K562 (cell line): ENCODE results near the gene EIF4E2. TPM values are rescaled to one million over a fixed set of nuclear protein-coding genes. Genes with fewer than 3 reads are reported as not detected.

Experiments used
- FOXM1 ChIP-seq, 2 experiments: fragments of 450-650 bp in 1 of 2; sonication (generic) in 1 of 2; formaldehyde crosslinking in 1 of 2; IDR thresholded peaks; 2 replicates each; pipeline versions ENCODE4 v1.6.1 to v1.9.0; 2017 to 2022; ENCODE audit warnings: low read depth in 2 of 2, mild to moderate bottlenecking in 2 of 2, missing genetic modification reagents in 1 of 2, moderate library complexity in 1 of 2
- RFX1 ChIP-seq: fragments of 450-650 bp; IDR thresholded peaks from 2 replicates; pipeline ENCODE4 v1.6.1; 2016; ENCODE audit warnings: mild to moderate bottlenecking, moderate library complexity
- polyA plus RNA-seq, 8 experiments: library from polyadenylated mRNA; depleted of rRNA in 4 of 8; stranded (reverse) in 5 of 8; unstranded in 3 of 8; fragments of >200 nt; fragmentation: Nextera tagmentation in 2 of 8; fragmentation: Illumina TruSeq in 1 of 8; extraction: Ambion mirVana in 2 of 8; extraction: Trizol in 1 of 8; gene quantifications; 2 replicates each; pipeline versions ENCODE4 v1.2.1 to v1.2.3, GENCODE V29; 2011 to 2014; ENCODE audit warnings: inconsistent platforms in 1 of 8, missing spikeins in 1 of 8
- total RNA-seq, 7 experiments: library from RNA; depleted of rRNA in 6 of 7; stranded (reverse); fragments of >200 nt in 6 of 7; fragmentation: Illumina TruSeq in 2 of 7; extraction: Trizol in 2 of 7; gene quantifications; 2 replicates each; pipeline versions ENCODE4 v1.2.1 to v1.2.3, GENCODE V29; 2011 to 2021; ENCODE audit warnings: low replicate concordance in 1 of 7
- TF ChIP-seq, protein P1 (sequence below), 2 experiments: fragments of 450-650 bp; IDR thresholded peaks; 2 replicates each; pipeline ENCODE4 v1.6.1; 2016; ENCODE audit warnings: mild to moderate bottlenecking in 2 of 2, borderline replicate concordance in 1 of 2, low read depth in 1 of 2, moderate library complexity in 1 of 2

Gene EIF4E2
- total and polyA plus RNA-seq, 9 of the 15 experiments (the other 6 are each of a cell fraction or from before 2014, with no cell fraction given), result 33.9 to 169 (median 77.5) TPM

DNA sequence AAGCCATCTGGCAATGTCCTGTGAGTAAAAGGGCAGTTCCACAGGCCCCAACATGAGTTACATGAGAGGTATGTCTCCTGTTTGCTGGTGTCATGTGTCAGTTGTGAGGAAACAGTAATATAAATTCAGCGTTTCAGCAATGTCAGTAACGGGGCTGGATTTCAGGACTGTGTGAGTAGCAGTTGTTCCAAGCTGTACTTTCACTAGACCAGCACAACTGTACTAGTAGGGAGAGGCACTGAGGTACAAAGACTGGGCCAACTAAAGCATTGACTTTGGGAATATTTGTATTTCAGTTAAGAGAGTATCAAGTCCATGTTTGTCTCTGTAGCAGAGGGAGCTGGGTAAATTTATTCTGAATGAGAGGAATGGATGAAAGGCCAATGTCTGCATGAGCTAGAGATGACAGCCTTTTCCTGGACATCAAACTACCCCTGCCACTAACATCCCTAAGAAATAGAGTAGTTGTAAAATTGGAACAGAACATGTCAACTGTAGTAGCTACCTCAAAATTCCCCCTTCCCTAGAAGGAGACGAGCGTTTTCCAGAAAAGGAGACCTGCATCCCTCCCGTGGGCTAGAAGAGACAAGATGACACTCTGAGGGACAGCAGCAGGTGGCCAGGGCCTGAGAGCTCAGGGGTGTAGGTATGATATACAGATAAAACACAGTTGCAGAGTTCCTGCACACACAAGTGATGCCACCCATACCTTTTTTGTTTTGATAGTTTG, 24.4 kb downstream of the EIF4E2 start (continued):
- TF ChIP-seq FOXM1 (IDR thresholded peaks at IDR 0.05; ENCODE audit: low read depth) (no peak), FOXM1 (CRISPR knock-in tag; IDR thresholded peaks at IDR 0.05; ENCODE audit: low read depth) (no peak), RFX1 (no peak)
- TF ChIP-seq, protein P1, sequence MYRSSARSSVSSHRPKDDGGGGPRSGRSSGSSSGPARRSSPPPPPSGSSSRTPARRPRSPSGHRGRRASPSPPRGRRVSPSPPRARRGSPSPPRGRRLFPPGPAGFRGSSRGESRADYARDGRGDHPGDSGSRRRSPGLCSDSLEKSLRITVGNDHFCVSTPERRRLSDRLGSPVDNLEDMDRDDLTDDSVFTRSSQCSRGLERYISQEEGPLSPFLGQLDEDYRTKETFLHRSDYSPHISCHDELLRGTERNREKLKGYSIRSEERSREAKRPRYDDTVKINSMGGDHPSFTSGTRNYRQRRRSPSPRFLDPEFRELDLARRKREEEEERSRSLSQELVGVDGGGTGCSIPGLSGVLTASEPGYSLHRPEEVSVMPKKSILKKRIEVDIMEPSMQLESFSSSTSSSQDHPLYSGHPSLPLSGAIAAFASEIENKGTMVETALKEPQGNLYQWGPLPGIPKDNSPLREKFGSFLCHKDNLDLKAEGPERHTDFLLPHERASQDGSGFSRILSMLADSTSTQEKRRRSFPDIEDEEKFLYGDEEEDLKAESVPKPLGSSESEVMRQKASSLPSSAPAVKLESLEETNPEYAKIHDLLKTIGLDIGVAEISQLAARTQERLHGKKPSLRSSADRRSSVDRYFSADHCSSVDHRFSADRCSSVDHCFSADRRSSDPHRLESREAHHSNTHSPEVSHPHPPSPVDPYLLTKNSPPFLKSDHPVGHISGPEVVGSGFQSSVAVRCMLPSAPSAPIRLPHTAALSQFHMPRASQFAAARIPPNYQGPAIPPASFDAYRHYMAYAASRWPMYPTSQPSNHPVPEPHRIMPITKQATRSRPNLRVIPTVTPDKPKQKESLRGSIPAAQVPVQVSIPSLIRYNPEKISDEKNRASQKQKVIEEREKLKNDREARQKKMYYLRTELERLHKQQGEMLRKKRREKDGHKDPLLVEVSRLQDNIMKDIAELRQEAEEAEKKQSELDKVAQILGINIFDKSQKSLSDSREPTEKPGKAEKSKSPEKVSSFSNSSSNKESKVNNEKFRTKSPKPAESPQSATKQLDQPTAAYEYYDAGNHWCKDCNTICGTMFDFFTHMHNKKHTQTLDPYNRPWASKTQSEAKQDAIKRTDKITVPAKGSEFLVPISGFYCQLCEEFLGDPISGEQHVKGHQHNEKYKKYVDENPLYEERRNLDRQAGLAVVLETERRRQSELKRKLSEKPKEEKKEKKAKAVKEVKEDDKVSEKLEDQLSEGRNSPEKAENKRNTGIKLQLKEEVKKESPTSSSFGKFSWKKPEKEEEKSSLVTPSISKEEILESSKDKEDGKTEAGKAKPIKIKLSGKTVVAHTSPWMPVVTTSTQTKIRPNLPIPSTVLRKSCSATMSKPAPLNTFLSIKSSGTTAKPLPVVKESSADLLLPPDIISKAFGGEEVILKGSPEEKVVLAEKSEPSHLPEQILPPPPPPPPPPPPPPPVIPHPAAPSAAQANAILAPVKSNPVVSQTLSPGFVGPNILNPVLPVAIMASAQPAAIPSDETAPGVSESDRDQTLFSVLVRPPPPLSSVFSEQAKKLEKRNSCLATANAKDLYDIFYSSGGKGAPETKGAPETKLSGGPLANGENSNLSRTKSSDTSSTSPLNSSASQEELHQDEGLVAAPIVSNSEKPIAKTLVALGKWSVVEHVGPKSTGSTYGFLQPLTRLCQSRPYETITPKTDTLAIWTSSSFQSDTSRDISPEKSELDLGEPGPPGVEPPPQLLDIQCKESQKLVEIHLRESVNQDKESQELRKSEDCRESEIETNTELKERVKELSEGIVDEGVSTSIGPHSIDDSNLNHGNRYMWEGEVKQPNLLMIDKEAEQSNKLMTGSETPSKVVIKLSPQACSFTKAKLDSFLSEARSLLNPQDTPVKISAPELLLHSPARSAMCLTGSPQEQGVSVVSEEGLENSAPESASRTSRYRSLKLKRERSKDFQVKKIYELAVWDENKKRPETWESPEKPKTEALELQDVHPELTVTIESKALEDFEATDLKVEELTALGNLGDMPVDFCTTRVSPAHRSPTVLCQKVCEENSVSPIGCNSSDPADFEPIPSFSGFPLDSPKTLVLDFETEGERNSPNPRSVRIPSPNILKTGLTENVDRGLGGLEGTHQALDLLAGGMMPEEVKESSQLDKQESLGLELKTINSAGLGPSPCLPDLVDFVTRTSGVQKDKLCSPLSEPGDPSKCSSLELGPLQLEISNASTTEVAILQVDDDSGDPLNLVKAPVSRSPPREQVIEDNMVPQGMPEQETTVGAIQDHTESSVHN (IDR thresholded peaks at IDR 0.05; ENCODE audit: borderline replicate concordance in 1 of 2, low read depth in 1 of 2), result no peak
